Adipose tissue (tissue), 3 donors: ENCODE measurements around the gene ARMC7. TPM values are rescaled to one million over a fixed set of nuclear protein-coding genes. Genes with fewer than 3 reads are reported as not detected.
"Not testable (repeated sequence)": the region's sequence is repeated elsewhere in the genome, so short reads cannot be mapped to it uniquely, and the experiment has no call there.

Experiments used
- H3K27ac ChIP-seq: one replicate; pipeline ENCODE4 v1.5.1; 2013; ENCODE audit warnings: low read depth, low read length
- WGBS, 3 donors: extraction: QIAGEN DNeasy Blood & Tissue Kit; methylation state at CpG; one replicate each; pipeline ENCODE4 v1.1.7; 2013; 5-methylcytosine and 5-hydroxymethylcytosine counted together
- polyA plus RNA-seq, 3 donors: library from polyadenylated mRNA; stranded (reverse); fragments of 200-250 nt; gene quantifications; one replicate each; pipeline ENCODE4 v1.2.3, GENCODE V29; 2013
- donor health status: healthy with polysubstance abuse.
- donor health status: Bipolar disorder and iron deficiency.
- donor health status: healthy.

The ARMC7 gene
- 1 to 10 TPM; 2.9 to 6.1 (median 4.2) TPM for polyA plus RNA-seq

DNA sequence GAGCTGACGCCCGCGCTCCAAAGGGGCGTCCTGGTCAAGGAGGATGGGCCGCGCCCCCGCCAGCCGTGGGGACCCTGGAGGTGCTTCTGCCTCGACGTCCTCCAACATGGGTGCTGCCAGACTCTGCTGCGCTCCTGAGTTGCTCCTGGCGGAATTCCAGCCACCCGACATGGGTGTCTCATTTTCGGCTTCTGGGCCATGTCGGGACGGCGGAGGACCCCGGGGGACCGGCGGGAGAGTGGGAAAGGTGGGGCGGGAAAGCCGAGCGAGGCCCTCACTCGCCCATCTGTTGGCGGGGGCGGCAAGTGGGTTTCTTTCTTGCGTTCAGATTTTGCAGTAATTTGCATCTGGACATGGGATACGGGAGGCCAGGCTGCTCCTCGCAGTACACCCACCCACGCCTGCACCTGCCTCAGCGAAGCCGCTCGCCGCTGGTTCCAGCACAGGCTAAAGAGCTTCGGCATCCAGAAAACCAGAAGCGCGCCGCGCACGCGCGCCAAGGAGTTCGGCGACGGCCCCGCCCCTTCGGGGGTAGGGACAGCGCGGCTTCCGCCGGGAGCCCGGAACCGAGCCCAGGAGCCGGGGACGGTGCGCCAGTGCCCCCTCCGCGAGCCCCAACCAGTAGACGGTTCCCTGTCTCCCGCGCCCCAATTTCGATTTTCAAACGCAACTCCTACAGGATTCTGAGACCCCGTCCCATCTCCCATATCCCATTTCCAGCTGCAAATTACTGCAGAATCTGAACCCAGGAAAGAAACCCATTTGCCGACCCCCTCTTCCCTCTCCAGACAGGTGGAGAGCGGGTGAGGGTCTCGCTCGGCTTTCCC lies at the start of gene ARMC7:
Gene ARMC7 (plus strand): TSS at position 563 of the 827 bp plus-strand sequence. CDS start 320 bp downstream, outside the sequence.
- H3K27ac ChIP-seq: no peak within 1 kb of the TSS
- 0% methylated on average over 60 to 68 of the region's 68 CpGs for WGBS, 3 donors

DNA sequence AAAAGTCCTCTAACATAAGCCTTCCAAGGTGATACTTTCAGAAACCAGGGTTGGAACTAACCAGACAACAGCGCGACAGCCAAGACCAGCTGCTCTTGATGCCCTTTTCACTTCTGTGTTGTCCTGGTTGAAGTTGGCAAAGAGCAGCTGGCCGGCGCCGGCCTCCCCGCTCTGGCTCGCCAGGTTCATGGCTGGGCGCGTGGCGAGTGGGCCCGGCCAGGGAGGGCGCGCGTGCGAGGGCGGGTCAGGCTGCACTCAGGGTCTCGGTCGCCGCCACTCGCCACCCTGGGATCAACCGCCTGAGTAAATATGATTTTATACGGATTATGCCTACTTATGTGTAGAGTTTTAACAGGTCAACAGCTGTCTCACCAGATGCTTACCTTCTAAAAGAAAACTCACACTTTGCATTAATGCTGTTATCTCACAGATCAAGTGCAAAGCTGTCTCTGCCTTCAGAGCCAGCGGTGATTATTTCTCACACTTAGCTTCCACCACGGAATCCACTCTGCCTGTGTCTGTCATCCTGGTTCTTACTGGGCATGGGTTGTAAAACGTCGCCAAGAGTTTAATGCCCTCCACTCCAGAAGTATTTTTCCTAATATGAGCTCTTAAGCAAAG lies 49.2 kb upstream of the ARMC7 start:
- WGBS, 3 donors: 93 to 94% (median 93%) methylated on average over 26 of the region's 26 CpGs
- H3K27ac ChIP-seq: no peak overlapping the region

DNA sequence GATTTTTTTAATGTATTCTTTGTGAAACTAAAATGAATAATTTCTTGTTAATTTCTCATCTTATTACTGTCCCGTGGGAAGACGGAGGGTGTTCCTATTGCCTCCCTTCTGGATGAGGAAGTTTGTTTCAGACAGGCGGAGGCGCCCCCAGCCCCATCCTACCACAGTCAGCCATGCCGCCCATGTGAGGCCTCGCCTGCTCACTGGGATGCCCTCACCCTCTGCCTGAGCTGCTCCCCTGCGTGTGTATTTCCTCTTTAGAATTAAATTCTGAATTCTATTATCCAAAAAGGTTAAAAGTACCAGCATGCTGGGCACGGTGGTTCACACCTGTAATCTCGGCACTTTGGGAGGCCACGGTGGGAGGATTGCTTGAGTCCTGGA lies 48.7 kb upstream of the ARMC7 start:
- no peak overlapping the region for H3K27ac ChIP-seq
- WGBS, 3 donors: 91 to 93% (median 92%) methylated on average over 10 of the region's 10 CpGs

GRCh38 chr17:75061618-75062017 lies 48.2 kb upstream of the ARMC7 start:
- WGBS, 3 donors: 87 to 90% (median 89%) methylated on average over 8 of the region's 8 CpGs
- no peak overlapping the region for H3K27ac ChIP-seq

GRCh38 chr17:75063201-75063600 lies 46.6 kb upstream of the ARMC7 start:
- WGBS, 3 donors: 85 to 89% (median 89%) methylated on average over 13 of the region's 13 CpGs
- no peak overlapping the region for H3K27ac ChIP-seq

- 85 to 92% (median 92%) methylated on average over 3 of the region's 3 CpGs for WGBS, 3 donors
- H3K27ac ChIP-seq: no peak overlapping the region
Observed at GRCh38 chr17:75063626-75064025, 46.1 kb upstream of the ARMC7 start.

DNA sequence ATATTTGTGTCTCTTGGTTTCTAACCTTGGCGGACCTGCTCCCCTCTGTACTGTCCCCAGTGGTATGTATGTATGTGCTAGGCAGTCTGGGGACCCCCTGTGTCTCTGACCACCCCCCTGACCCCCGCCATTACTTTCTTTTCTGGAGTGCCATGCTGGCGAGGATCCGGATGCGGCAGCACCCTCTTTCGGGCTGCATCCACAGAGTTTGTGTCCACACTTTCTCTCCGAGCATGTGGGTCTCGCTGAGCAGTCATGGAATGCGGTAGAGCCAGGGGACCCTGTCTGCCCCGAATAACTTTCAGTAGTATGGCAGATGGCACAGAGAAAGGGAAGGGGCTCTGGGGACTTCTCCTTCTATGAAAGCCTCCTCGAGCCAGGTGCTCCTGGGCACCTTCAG lies 45.7 kb upstream of the ARMC7 start:
- WGBS, 3 donors: 90 to 94% (median 94%) methylated on average over 11 of the region's 11 CpGs

GRCh38 chr17:75064460-75064859 lies 45.3 kb upstream of the ARMC7 start:
- no peak overlapping the region for H3K27ac ChIP-seq
- 87 to 89% (median 88%) methylated on average over 8 of the region's 8 CpGs for WGBS, 3 donors

More for the DNA sequence above, 45.7 kb upstream of the ARMC7 start:
- H3K27ac ChIP-seq: no peak overlapping the region

- 92 to 95% (median 94%) methylated on average over 18 of the region's 18 CpGs for WGBS, 3 donors
- no peak overlapping the region for H3K27ac ChIP-seq
Observed at GRCh38 chr17:75064867-75065561, 44.8 kb upstream of the ARMC7 start.

DNA sequence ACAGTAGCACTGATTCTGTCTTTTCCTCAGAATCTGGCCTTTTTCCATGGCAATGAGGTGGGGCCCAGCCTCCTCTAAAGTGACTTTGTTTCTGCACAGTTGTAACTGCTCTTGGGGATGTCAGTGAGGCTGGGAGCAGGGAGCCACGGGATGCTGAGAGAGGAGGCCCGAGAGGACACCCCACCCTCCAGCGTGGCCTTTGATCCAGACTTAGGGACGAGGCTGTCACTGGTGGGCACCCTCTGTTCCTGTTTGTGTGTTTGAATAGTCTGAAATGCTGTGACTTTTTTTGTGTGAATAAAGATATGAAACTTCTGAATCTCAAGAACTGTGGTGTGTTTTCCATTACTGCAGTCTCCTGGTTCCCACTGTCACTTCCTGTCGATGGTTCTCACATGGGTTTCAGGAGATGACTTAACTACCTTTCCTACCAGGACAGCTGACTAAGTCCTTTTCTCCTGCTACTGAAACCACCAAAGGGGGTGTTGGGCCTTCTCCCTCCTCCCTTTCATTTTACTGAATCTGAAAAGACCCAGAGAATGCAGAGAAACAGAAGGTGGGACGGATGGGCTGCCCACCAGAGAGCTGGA lies 44.1 kb upstream of the ARMC7 start:
- H3K27ac ChIP-seq: no peak overlapping the region
- WGBS, 3 donors: 61 to 79% (median 69%) methylated on average over 6 of the region's 6 CpGs

DNA sequence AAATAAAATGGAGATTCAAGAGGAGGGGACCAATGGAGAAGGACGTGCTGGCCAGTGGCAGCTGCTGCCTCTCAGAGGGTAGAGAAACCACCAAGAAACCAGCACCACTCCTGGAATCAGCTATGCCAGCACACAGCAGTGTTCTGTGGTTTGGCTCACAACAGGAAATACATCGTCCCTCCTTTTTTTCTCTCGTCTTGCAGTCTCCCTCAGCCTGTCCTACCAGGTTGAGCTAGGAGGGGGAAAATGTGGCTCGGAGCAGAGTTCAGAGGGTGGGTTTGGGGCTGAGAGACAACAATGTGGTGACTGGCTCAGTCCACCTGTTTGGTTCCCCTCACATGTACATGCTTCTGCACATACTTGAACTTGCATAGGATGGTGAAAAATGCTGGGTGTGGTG lies 41.9 kb upstream of the ARMC7 start:
- 49 to 68% (median 59%) methylated on average over 4 of the region's 4 CpGs for WGBS, 3 donors
- H3K27ac ChIP-seq: no peak overlapping the region

DNA sequence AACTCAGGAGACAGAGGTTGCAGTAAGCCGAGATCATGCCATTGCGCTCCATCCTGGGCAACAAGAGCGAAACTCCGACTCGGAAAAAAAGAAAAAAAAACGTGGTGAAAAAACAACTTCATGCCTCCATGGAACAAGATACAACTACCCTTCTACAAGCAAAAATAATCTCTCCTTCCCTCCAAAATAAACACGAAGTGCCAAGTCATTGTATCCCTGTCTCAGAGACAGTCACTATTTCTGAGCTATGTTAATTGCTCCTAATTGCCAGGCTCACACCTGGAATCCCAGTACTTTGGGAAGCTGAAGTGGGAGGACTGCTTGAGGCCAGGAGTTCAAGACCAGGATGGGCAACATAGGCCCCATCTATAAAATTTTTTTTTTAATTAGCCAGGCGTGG lies 41.0 kb upstream of the ARMC7 start:
- WGBS, 3 donors: 82 to 88% (median 87%) methylated on average over 8 of the region's 8 CpGs
- H3K27ac ChIP-seq: no peak overlapping the region

- H3K27ac ChIP-seq: no peak overlapping the region
- WGBS, 3 donors: 91 to 94% (median 93%) methylated on average over 2 of the region's 2 CpGs
Observed at GRCh38 chr17:75069783-75070182, 40.0 kb upstream of the ARMC7 start.

DNA sequence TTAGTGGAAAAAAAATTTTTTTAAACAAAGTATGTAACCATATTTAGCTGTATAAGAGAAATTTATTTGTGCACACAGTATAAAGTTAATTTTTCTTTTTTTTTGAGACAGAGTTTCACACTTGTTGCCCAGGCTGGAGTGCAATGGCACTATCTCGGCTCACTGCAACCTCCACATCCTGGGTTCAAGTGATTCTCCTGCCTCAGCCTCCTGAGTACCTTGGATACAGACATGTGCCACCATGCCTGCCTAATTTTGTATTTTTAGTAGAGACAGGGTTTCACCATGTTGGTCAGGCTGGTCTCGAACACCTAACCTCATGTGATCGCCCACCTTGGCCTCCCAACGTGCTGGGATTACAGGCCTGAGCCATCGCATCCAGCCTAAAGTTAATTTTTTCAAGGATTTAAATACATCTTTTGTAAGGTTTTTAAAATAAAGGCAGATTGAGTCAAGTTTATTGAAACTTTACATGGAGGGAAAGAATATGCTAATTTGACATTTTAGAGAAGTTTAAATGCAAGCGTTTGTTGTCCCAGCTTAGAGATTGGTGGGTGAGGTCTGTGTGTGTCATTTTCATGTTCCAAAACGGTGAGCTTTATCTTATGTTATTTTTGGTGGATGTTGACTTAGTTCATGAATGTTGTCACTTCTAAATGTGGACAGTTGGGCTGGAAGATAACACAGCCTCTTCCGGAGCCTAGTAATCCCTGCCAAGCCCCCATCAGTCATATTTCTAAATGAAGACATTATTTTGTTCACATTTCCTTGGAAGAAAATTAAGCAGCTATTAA lies 38.1 kb upstream of the ARMC7 start:
- 83 to 88% (median 86%) methylated on average over 8 of the region's 8 CpGs for WGBS, 3 donors
- not testable (repeated sequence) for H3K27ac ChIP-seq

- 97 to 98% (median 97%) methylated on average over 5 of the region's 5 CpGs for WGBS, 3 donors
- H3K27ac ChIP-seq: not testable (repeated sequence)
Observed at GRCh38 chr17:75072909-75073308, 36.9 kb upstream of the ARMC7 start.

- no peak overlapping the region for H3K27ac ChIP-seq
- WGBS, 3 donors: 69 to 79% (median 71%) methylated on average over 5 of the region's 5 CpGs
Observed at GRCh38 chr17:75073618-75074047, 36.1 kb upstream of the ARMC7 start.

DNA sequence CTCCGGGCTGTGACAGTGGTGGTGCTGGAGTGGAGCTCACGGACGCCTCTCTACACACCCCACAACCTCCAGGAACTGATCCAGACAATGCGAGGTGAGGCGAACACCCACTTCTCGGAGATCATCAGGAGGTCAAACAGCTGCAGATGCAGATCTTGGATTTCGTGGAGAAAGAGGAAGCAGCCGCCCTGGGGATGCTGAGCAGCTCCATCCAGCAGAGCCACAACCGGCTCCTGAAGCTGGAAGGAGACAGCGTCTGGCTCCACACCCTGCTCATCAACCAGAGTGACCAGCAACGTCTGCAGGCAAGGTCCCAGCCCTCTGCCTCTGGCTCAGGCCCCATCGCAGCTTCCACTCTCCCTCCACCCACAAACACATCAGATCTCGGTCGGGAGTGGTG lies 35.2 kb upstream of the ARMC7 start:
- no peak overlapping the region for H3K27ac ChIP-seq
- 82 to 83% (median 82%) methylated on average over 12 to 14 of the region's 14 CpGs for WGBS, 3 donors
